Transverse colon (tissue), 4 donors: ENCODE measurements around the gene SLCO4A1. TPM values are rescaled to one million over a fixed set of nuclear protein-coding genes. Genes with fewer than 3 reads are reported as not detected.

ENCODE experiments used
- DNase-seq: peaks from one replicate; pipeline ENCODE4 v3.0.0-alpha.2; 2019
- H3K27ac ChIP-seq, 4 donors: fragments of 200-600 bp; sonication (generic); 2 replicates each; pipeline ENCODE4 v1.5.1; 2016 to 2018; ENCODE audit warnings: inconsistent platforms in 4 of 4
- H3K27me3 ChIP-seq: fragments of 200-600 bp; sonication (generic); 2 replicates; pipeline ENCODE4 v1.5.1; 2017; ENCODE audit warnings: inconsistent platforms
- H3K36me3 ChIP-seq, 4 donors: fragments of 200-600 bp; sonication (generic); 2 replicates each; pipeline ENCODE4 v1.5.1; 2017 to 2019; ENCODE audit warnings: inconsistent platforms in 4 of 4
- H3K4me1 ChIP-seq, 4 donors: fragments of 200-600 bp; sonication (generic); 2 replicates each; pipeline ENCODE4 v1.5.1; 2017 to 2020; ENCODE audit warnings: inconsistent platforms in 4 of 4
- H3K4me3 ChIP-seq, 4 donors: fragments of 200-600 bp; sonication (generic); 1 replicate in 1 of 4; 2 replicates in 3 of 4; pipeline versions ENCODE4 v1.5.1 to v1.6.1; 2017 to 2019; ENCODE audit warnings: inconsistent platforms in 4 of 4
- H3K9me3 ChIP-seq, 2 donors: fragments of 200-600 bp; sonication (generic); 2 replicates each; pipeline ENCODE4 v1.5.1; 2017 to 2019; ENCODE audit warnings: inconsistent platforms in 2 of 2
- EP300 ChIP-seq: sonication (generic); formaldehyde crosslinking; IDR thresholded peaks from one replicate; pipeline ENCODE4 v1.6.1; 2017; ENCODE audit warnings: antibody characterized with exemption, low read depth
- POLR2A ChIP-seq: fragments of 450-650 bp; IDR thresholded peaks from one replicate; pipeline ENCODE4 v1.6.1; 2016; ENCODE audit warnings: antibody characterized with exemption, mild to moderate bottlenecking, moderate library complexity
- POLR2AphosphoS5 ChIP-seq, 3 donors: sonication (generic); formaldehyde crosslinking; IDR thresholded peaks; one replicate each; pipeline ENCODE4 v1.6.1; 2016; ENCODE audit warnings: antibody characterized with exemption in 3 of 3
- WGBS, 2 donors: methylation state at CpG; one replicate each; pipeline ENCODE4 v1.1.5; 2018; ENCODE audit warnings: low coverage in 1 of 2; 5-methylcytosine and 5-hydroxymethylcytosine counted together
- in situ Hi-C, 4 donors: fragments of 200-750 bp; cut with MboI; loops; one replicate each; pipeline versions ENCODE4 v1.15.0 to v1.15.1; 2017; ENCODE audit warnings: low sequenced_read_pairs in 3 of 4, low pct_ligation_motif_present in 1 of 4, low pct_unique_long_range_greater_than_20kb in 1 of 4
- intact Hi-C: fragments of 100-400 bp; cut with DNase I; formaldehyde crosslinking; loops from one replicate; pipeline ENCODE4 v1.15.1; 2023; ENCODE audit warnings: low total_unique reads
- total RNA-seq, 4 donors: library from RNA; depleted of rRNA; stranded (reverse); fragments of >200 nt; gene quantifications; one replicate each; pipeline ENCODE4 v1.1.0, GENCODE V29; 2016
- TF ChIP-seq, protein P1 (sequence below), 5 experiments: fragments of 200-600 bp in 3 of 5; fragments of 450-650 bp in 2 of 5; sonication (generic) in 3 of 5; IDR thresholded peaks; 1 replicate in 2 of 5; 2 replicates in 3 of 5; pipeline ENCODE4 v1.5.1; 2016 to 2017; ENCODE audit warnings: antibody characterized with exemption in 5 of 5, inconsistent platforms in 3 of 5, mild to moderate bottlenecking in 2 of 5, moderate library complexity in 1 of 5

Gene SLCO4A1
- total RNA-seq, 4 donors from 2014 or later = 13.7 to 375 (median 60.0) TPM

DNA sequence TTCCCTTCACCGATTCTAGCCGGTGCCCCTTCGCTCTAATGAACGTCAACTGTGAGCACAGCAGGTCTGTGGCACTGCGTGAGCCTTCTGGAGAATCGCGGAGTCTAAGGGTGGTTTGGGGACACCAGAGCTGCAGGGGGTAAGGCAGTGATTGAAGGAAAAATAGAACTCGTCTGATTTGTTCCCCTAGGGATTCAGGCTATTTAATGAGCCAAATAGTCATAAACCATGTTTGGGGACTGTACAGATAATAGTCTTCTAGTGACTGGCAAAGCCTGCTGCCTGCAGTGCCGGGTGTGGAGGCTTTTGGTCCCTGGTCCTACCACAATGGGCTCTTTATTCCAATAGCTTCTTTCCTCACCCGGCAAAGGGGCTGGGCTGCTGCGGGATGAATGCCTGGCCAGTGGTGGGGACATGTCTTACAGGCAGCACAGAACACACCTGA is 55.2 kb downstream of the SLCO4A1 start:
- intact Hi-C loops = no loop called here
- Histone ChIP-seq H3K27me3 (peaks cover 10% of the 10 kb centered on the region), H3K9me3 (no peaks in the 10 kb centered on the region), H3K36me3 (no peaks in the 10 kb centered on the region), H3K4me1 (no peaks in the 10 kb centered on the region), H3K27ac (no peak overlapping the region), H3K4me3 (no peak overlapping the region)
- 38 to 56% methylated on average over 2 to 11 of the region's 11 CpGs for WGBS, 2 donors
- no peak for TF ChIP-seq EP300
- no peak for TF ChIP-seq POLR2AphosphoS5 (IDR thresholded peaks at IDR 0.05)
- TF ChIP-seq, protein P1, sequence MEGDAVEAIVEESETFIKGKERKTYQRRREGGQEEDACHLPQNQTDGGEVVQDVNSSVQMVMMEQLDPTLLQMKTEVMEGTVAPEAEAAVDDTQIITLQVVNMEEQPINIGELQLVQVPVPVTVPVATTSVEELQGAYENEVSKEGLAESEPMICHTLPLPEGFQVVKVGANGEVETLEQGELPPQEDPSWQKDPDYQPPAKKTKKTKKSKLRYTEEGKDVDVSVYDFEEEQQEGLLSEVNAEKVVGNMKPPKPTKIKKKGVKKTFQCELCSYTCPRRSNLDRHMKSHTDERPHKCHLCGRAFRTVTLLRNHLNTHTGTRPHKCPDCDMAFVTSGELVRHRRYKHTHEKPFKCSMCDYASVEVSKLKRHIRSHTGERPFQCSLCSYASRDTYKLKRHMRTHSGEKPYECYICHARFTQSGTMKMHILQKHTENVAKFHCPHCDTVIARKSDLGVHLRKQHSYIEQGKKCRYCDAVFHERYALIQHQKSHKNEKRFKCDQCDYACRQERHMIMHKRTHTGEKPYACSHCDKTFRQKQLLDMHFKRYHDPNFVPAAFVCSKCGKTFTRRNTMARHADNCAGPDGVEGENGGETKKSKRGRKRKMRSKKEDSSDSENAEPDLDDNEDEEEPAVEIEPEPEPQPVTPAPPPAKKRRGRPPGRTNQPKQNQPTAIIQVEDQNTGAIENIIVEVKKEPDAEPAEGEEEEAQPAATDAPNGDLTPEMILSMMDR (IDR thresholded peaks at IDR 0.05) = no peak
- TF ChIP-seq POLR2A = no peak
- in situ Hi-C loops = loop anchor here in 1 of 4 donors (25.0 kb wide), 1 partner anchor 90 kb away; the partner anchor contains the start of gene MRGBP
- DNase-seq = no peak

DNA sequence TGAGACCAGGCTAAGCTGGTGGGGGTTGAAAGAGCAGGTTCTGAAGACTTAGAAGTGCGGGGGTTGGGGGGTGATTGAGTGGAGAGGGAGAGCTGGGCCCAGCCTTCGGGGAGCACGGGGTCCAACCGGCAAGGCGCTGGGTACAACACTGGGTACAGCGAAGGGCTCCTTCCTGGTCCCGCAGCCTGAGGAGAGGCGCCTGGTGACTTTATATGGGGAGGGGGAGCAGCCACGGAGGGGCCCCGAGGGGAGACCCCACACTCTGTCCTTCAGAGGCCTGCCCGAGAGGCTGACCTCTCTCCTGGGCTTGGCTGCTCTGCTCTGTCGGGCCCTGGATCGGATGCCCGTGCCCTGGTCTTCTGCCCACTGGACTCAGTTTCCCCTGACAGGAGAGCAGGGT is 55.9 kb downstream of the SLCO4A1 start:
- Histone ChIP-seq H3K27ac (no peak overlapping the region), H3K36me3 (no peaks in the 10 kb centered on the region), H3K4me3 (no peak overlapping the region), H3K9me3 (no peaks in the 10 kb centered on the region), H3K27me3 (peaks cover 10% of the 10 kb centered on the region), H3K4me1 (peaks cover 0 to 4% (median 0%) of the 10 kb centered on the region in 4 donors)
- TF ChIP-seq, protein P1 (IDR thresholded peaks at IDR 0.05) = no peak
- TF ChIP-seq POLR2A (no peak), POLR2AphosphoS5 (IDR thresholded peaks at IDR 0.05) (no peak), EP300 (no peak)
- intact Hi-C loops (no loop called here), in situ Hi-C loops (loop anchor here in 1 of 4 donors (25.0 kb wide), 1 partner anchor 89 kb away; the partner anchor contains the start of gene MRGBP)
- 94 to 95% methylated on average over 8 to 14 of the region's 14 CpGs for WGBS, 2 donors
- no peak for DNase-seq

DNA sequence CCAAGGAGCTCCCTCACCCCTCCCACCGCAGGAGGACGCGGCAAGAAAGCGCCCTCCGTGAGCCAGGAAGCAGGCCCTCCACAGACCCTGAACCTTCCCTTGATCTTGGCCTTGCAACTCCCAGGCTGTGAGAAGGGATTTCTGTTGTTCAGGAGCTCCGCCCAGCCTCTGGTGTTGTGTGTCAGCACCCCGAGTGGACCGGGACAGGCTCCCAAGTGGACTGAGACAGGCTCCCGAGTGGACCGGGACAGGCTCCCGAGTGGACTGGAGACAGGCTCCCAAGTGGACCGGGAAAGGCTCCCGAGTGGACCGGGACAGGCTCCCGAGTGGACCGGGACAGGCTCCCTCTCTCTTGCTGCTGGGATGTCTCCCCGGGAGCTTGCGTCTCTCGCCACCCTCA is 57.0 kb downstream of the SLCO4A1 start:
- Histone ChIP-seq H3K27me3 (peaks cover 10% of the 10 kb centered on the region), H3K4me3 (no peak overlapping the region), H3K36me3 (no peaks in the 10 kb centered on the region), H3K9me3 (no peaks in the 10 kb centered on the region), H3K4me1 (peaks cover 2 to 12% (median 7%) of the 10 kb centered on the region in 4 donors), H3K27ac (no peak overlapping the region)
- no peak for TF ChIP-seq POLR2AphosphoS5 (IDR thresholded peaks at IDR 0.05)
- no peak for TF ChIP-seq POLR2A
- TF ChIP-seq EP300 = no peak
- TF ChIP-seq, protein P1 (IDR thresholded peaks at IDR 0.05) = no peak
- no peak for DNase-seq
- intact Hi-C loops (no loop called here), in situ Hi-C loops (loop anchor here in 1 of 4 donors (25.0 kb wide), 1 partner anchor 88 kb away; the partner anchor contains the start of gene MRGBP)
- 96% methylated on average over 11 of the region's 19 CpGs; no CpG with 5 or more reads in 1 of the 2 donors for WGBS, 2 donors

DNA sequence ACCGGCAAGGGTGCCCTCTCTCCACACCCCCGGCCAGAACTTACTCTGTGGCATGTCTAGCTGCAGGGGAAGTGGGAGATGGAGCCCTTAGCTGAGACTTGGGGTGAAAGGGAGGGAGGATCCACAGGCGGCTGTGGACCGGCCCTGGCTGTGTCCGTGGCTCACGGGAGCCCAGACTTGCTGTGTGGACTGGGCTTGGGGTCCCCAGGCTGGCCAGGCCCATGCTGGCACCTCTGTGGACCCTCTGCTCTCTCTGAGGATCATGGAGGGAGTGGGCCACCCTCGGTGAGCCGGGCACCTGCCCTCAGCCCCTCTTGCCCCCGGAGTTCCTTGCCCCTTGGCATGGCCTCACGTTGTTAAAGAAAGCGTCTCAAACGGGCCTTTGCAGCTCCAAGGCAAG is 57.4 kb downstream of the SLCO4A1 start:
- peaks cover 10% of the 10 kb centered on the region for H3K27me3 ChIP-seq
- H3K27ac ChIP-seq = no peak overlapping the region
- no peak for DNase-seq
- WGBS, 2 donors = 60% methylated on average over 4 of the region's 12 CpGs; no CpG with 5 or more reads in 1 of the 2 donors
- no peaks in the 10 kb centered on the region for H3K36me3 ChIP-seq
- intact Hi-C loops = loop anchor here (5.0 kb wide), 1 partner anchor 93 kb away; no protein-coding TSS in a partner anchor
- no peak overlapping the region for H3K4me3 ChIP-seq
- in situ Hi-C loops = loop anchor here in 1 of 4 donors (25.0 kb wide), 1 partner anchor 88 kb away; the partner anchor contains the start of gene MRGBP
- H3K9me3 ChIP-seq = no peaks in the 10 kb centered on the region
- no peak for TF ChIP-seq EP300
- TF ChIP-seq POLR2AphosphoS5 (IDR thresholded peaks at IDR 0.05) = no peak
- TF ChIP-seq, protein P1 (IDR thresholded peaks at IDR 0.05) = no peak
- no peak for TF ChIP-seq POLR2A
- H3K4me1 ChIP-seq = peaks cover 4 to 14% (median 11%) of the 10 kb centered on the region in 4 donors
